Omental fat pad (tissue), 4 donors: ENCODE measurements around the gene ITGA3. TPM values are rescaled to one million over a fixed set of nuclear protein-coding genes. Genes with fewer than 3 reads are reported as not detected.

ENCODE experiments used
- ATAC-seq: fragments of 150-250 bp; one replicate; pipeline ENCODE4 v1.9.1; 2016; ENCODE audit warnings: mild to moderate bottlenecking, moderate library complexity; ENCODE audit not compliant: low FRiP score
- DNase-seq: peaks from one replicate; pipeline ENCODE4 v3.0.0-alpha.2; 2019; ENCODE audit warnings: low spot score
- CTCF ChIP-seq, 3 donors: fragments of 450-650 bp; IDR thresholded peaks; one replicate each; pipeline ENCODE4 v1.5.1; 2016 to 2017; ENCODE audit warnings: antibody characterized with exemption in 3 of 3, mild to moderate bottlenecking in 3 of 3, moderate library complexity in 2 of 3
- total RNA-seq, 4 donors: library from RNA; depleted of rRNA; stranded (reverse); fragments of >200 nt; gene quantifications; one replicate each; pipeline ENCODE4 v1.1.0, GENCODE V29; 2016

Gene ITGA3
- total RNA-seq, 4 donors from 2014 or later: 28.5 to 99.8 (median 41.2) TPM

GRCh38 chr17:50118076-50118827, 62.3 kb downstream of the ITGA3 start:
- ATAC-seq (no peak), DNase-seq (no peak)
- no peak for TF ChIP-seq CTCF (IDR thresholded peaks at IDR 0.05)

GRCh38 chr17:50118828-50119218, 62.9 kb downstream of the ITGA3 start:
- DNase-seq (no peak), ATAC-seq (no peak)
- no peak for TF ChIP-seq CTCF (IDR thresholded peaks at IDR 0.05)

GRCh38 chr17:50120475-50121253, 64.8 kb downstream of the ITGA3 start:
- DNase-seq: no peak
- no peak for TF ChIP-seq CTCF (IDR thresholded peaks at IDR 0.05)
- no peak for ATAC-seq

- DNase-seq (no peak), ATAC-seq (no peak)
- no peak for TF ChIP-seq CTCF (IDR thresholded peaks at IDR 0.05)
Observed at GRCh38 chr17:50122945-50123344, 67.0 kb downstream of the ITGA3 start.

- ATAC-seq: no peak
- TF ChIP-seq CTCF (IDR thresholded peaks at IDR 0.05): no peak
Observed at GRCh38 chr17:50123649-50124349, 67.9 kb downstream of the ITGA3 start.

GRCh38 chr17:50125420-50125997, 69.6 kb downstream of the ITGA3 start:
- ATAC-seq: no peak
- DNase-seq: no peak
- TF ChIP-seq CTCF (IDR thresholded peaks at IDR 0.05): no peak

More at GRCh38 chr17:50123649-50124349, 67.9 kb downstream of the ITGA3 start:
- no peak for DNase-seq
